SK-N-SH treated with all-trans-retinoic acid at 6 μM for 48 hours (cell line): ENCODE data around the gene OTOF.

Experiments
- ATAC-seq: fragments of 200-7000 bp; cut with Tn5 transposase; 3 replicates; pipeline ENCODE4 v1.9.1; 2020; ENCODE audit warnings: mild to moderate bottlenecking, moderate library complexity
- BACH2 ChIP-seq: fragments of 250-450 bp; sonication (Bioruptor Pico); IDR thresholded peaks from 2 replicates; pipeline ENCODE4 v1.9.0; 2021; ENCODE audit warnings: mild to moderate bottlenecking, borderline replicate concordance
- CSDC2 ChIP-seq: fragments of 250-450 bp; sonication (Bioruptor Pico); IDR thresholded peaks from 2 replicates; pipeline ENCODE4 v1.5.0; 2020; ENCODE audit warnings: mild to moderate bottlenecking, moderate library complexity
- GLIS3 ChIP-seq: fragments of 250-450 bp; sonication (Bioruptor Pico); IDR thresholded peaks from 2 replicates; pipeline ENCODE4 v1.5.0; 2020; ENCODE audit warnings: mild to moderate bottlenecking, moderate library complexity
- ISL1 ChIP-seq: fragments of 250-450 bp; sonication (Bioruptor Pico); IDR thresholded peaks from 2 replicates; pipeline ENCODE4 v2.1.2; 2022; ENCODE audit warnings: mild to moderate bottlenecking, moderate library complexity
- OSR1 ChIP-seq: fragments of 250-450 bp; sonication (Bioruptor Pico); IDR thresholded peaks from 2 replicates; pipeline ENCODE4 v1.8.0; 2022; ENCODE audit warnings: moderate library complexity, mild to moderate bottlenecking, inconsistent platforms
- PATZ1 ChIP-seq: fragments of 250-450 bp; sonication (Bioruptor Pico); IDR thresholded peaks from 2 replicates; pipeline ENCODE4 v1.8.0; 2020; ENCODE audit warnings: mild to moderate bottlenecking, moderate library complexity, borderline replicate concordance
- PPARA ChIP-seq: fragments of 250-450 bp; sonication (Bioruptor Pico); IDR thresholded peaks from 2 replicates; pipeline ENCODE4 v1.5.0; 2020; ENCODE audit warnings: mild to moderate bottlenecking, borderline replicate concordance
- RARB ChIP-seq: fragments of 250-450 bp; sonication (Bioruptor Pico); IDR thresholded peaks from 2 replicates; pipeline ENCODE4 v1.8.0; 2021; ENCODE audit warnings: mild to moderate bottlenecking, moderate library complexity
- TCF4 ChIP-seq: fragments of 250-450 bp; sonication (Bioruptor Pico); IDR thresholded peaks from 2 replicates; pipeline ENCODE4 v1.8.0; 2021; ENCODE audit warnings: mild to moderate bottlenecking, moderate library complexity, borderline replicate concordance
- TOX ChIP-seq: fragments of 250-450 bp; sonication (Bioruptor Pico); IDR thresholded peaks from 2 replicates; pipeline ENCODE4 v1.8.0; 2021; ENCODE audit warnings: mild to moderate bottlenecking, moderate library complexity, borderline replicate concordance
- ZC3H10 ChIP-seq: fragments of 250-450 bp; sonication (Bioruptor Pico); IDR thresholded peaks from 2 replicates; pipeline ENCODE4 v1.5.1; 2021; ENCODE audit warnings: mild to moderate bottlenecking, moderate library complexity
- ZFP3 ChIP-seq: fragments of 250-450 bp; sonication (Bioruptor Pico); IDR thresholded peaks from 2 replicates; pipeline ENCODE4 v1.5.0; 2020; ENCODE audit warnings: mild to moderate bottlenecking, moderate library complexity
- ZNF565 ChIP-seq: fragments of 450-650 bp; formaldehyde crosslinking; conservative IDR thresholded peaks from 2 replicates; pipeline ENCODE4 v1.5.0; 2020; ENCODE audit warnings: low read depth, mild to moderate bottlenecking, moderate library complexity
- ZNF70 ChIP-seq: fragments of 450-650 bp; formaldehyde crosslinking; IDR thresholded peaks from 2 replicates; pipeline ENCODE4 v1.5.0; 2020; ENCODE audit warnings: mild to moderate bottlenecking, moderate library complexity
- ZNF8 ChIP-seq: fragments of 450-650 bp; formaldehyde crosslinking; IDR thresholded peaks from 2 replicates; pipeline ENCODE4 v1.5.0; 2020; ENCODE audit warnings: mild to moderate bottlenecking, moderate library complexity
- TF ChIP-seq, protein P1 (sequence below): fragments of 250-450 bp; sonication (Bioruptor Pico); IDR thresholded peaks from 2 replicates; pipeline ENCODE4 v1.5.1; 2020; ENCODE audit warnings: low read depth, mild to moderate bottlenecking, moderate library complexity
- TF ChIP-seq, protein P2 (sequence below): fragments of 250-450 bp; sonication (Bioruptor Pico); IDR thresholded peaks from 2 replicates; pipeline ENCODE4 v1.8.0; 2021; ENCODE audit warnings: low read depth, mild to moderate bottlenecking, moderate library complexity, borderline replicate concordance

Gene OTOF

GRCh38 chr2:26515771-26516170 lies 37.8 kb upstream of the OTOF start (continued):
- no peak for TF ChIP-seq BACH2
- TF ChIP-seq PATZ1 (CRISPR knock-in tag): no peak

DNA sequence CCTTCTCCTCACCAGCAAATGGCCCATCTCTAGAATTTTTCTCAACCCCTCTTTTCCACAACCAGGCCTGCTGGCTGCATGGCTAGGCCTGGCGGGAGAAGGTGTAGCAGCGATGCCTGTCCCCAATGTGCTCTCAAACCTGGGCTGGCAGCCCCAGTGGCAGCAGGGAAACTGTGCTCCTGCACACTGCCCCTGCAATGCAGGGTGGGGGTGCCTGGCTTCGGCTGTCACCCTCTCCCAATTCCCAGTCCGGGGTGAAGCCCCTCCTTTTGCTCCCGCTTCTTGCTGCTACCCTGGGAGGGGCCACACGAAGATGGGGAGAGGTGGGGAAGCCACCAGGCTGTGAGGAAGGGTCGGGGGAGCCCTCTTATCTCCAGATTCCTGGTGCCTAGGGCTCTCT lies 36.1 kb upstream of the OTOF start:
- ATAC-seq: no peak

GRCh38 chr2:26513261-26513660 lies 35.3 kb upstream of the OTOF start:
- no peak for ATAC-seq
- TF ChIP-seq TOX (no peak), CSDC2 (CRISPR knock-in tag) (no peak), ZFP3 (no peak), ZNF565 (no peak), BACH2 (no peak), GLIS3 (CRISPR knock-in tag) (no peak), ZC3H10 (no peak), RARB (CRISPR knock-in tag) (no peak), PATZ1 (CRISPR knock-in tag) (no peak)
- TF ChIP-seq, protein P1, sequence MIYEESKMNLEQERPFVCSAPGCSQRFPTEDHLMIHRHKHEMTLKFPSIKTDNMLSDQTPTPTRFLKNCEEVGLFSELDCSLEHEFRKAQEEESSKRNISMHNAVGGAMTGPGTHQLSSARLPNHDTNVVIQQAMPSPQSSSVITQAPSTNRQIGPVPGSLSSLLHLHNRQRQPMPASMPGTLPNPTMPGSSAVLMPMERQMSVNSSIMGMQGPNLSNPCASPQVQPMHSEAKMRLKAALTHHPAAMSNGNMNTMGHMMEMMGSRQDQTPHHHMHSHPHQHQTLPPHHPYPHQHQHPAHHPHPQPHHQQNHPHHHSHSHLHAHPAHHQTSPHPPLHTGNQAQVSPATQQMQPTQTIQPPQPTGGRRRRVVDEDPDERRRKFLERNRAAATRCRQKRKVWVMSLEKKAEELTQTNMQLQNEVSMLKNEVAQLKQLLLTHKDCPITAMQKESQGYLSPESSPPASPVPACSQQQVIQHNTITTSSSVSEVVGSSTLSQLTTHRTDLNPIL: no peak
- TF ChIP-seq, protein P2, sequence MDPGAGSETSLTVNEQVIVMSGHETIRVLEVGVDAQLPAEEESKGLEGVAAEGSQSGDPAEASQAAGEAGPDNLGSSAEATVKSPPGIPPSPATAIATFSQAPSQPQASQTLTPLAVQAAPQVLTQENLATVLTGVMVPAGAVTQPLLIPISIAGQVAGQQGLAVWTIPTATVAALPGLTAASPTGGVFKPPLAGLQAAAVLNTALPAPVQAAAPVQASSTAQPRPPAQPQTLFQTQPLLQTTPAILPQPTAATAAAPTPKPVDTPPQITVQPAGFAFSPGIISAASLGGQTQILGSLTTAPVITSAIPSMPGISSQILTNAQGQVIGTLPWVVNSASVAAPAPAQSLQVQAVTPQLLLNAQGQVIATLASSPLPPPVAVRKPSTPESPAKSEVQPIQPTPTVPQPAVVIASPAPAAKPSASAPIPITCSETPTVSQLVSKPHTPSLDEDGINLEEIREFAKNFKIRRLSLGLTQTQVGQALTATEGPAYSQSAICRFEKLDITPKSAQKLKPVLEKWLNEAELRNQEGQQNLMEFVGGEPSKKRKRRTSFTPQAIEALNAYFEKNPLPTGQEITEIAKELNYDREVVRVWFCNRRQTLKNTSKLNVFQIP (CRISPR knock-in tag): no peak

More for the DNA sequence above, 36.1 kb upstream of the OTOF start:
- TF ChIP-seq ZNF70 (CRISPR knock-in tag) (no peak), ZNF8 (no peak), PATZ1 (CRISPR knock-in tag) (no peak), ZFP3 (no peak), CSDC2 (CRISPR knock-in tag) (no peak), TCF4 (CRISPR knock-in tag) (no peak), OSR1 (no peak)
- TF ChIP-seq, protein P2 (CRISPR knock-in tag): no peak

DNA sequence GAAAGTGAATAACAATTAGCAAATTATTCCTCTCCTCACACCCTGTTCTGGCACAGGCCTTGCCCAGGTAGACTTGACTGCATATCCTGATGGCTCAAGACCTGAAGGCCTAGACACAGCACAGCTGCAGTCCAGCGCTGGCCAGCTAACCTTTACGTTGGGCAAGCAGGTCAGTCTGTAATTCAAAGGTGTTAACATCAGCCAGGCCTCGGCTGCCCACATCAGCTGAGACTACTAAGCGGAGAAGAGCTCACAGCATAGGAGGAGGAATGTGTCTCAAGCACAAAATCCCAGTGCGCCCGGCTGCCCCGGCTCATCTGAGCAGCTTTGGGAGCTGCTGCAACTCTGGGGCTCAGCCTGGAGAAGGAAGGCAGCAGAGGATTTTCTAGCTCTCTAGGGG lies 33.5 kb upstream of the OTOF start:
- ATAC-seq: no peak
- TF ChIP-seq ZNF565: no peak
- no peak for TF ChIP-seq PPARA (CRISPR knock-in tag)
- TF ChIP-seq GLIS3 (CRISPR knock-in tag): no peak
- no peak for TF ChIP-seq TOX
- TF ChIP-seq ISL1 (CRISPR knock-in tag): no peak
- TF ChIP-seq, all 23 proteins: peak for 0
